Upper lobe of left lung (tissue), 6 donors: ENCODE measurements around the gene PPP3CA. TPM values are rescaled to one million over a fixed set of nuclear protein-coding genes. Genes with fewer than 3 reads are reported as not detected.

Source experiments
- ATAC-seq, 2 donors: fragments of 200-7000 bp; cut with Tn5 transposase; one replicate each; pipeline ENCODE4 v1.9.1; 2022; ENCODE audit warnings: mild to moderate bottlenecking in 2 of 2, moderate library complexity in 2 of 2; ENCODE audit not compliant: low FRiP score in 2 of 2
- DNase-seq, 2 donors: peaks; one replicate each; pipeline ENCODE4 v3.0.0-alpha.2; 2019 to 2020
- H3K27ac ChIP-seq, 4 donors: fragments of 200-600 bp; sonication (generic); one replicate each; pipeline ENCODE4 v1.5.1; 2016 to 2019
- H3K27me3 ChIP-seq, 4 donors: fragments of 200-600 bp; sonication (generic); one replicate each; pipeline ENCODE4 v1.5.1; 2017 to 2019
- H3K36me3 ChIP-seq, 4 donors: fragments of 200-600 bp; sonication (generic); one replicate each; pipeline ENCODE4 v1.5.1; 2016 to 2019
- H3K4me1 ChIP-seq, 4 donors: fragments of 200-600 bp; sonication (generic); one replicate each; pipeline ENCODE4 v1.5.1; 2018 to 2019
- H3K4me3 ChIP-seq, 4 donors: fragments of 200-600 bp; sonication (generic); one replicate each; pipeline ENCODE4 v1.5.1; 2017 to 2019; ENCODE audit warnings: mild to moderate bottlenecking in 2 of 4, moderate library complexity in 1 of 4
- H3K9me3 ChIP-seq, 4 donors: fragments of 200-600 bp; sonication (generic); one replicate each; pipeline ENCODE4 v1.5.1; 2018 to 2019
- EP300 ChIP-seq, 4 donors: sonication (generic); formaldehyde crosslinking; IDR thresholded peaks; one replicate each; pipeline ENCODE4 v1.5.1; 2017; ENCODE audit warnings: antibody characterized with exemption in 4 of 4, control low read depth in 2 of 4
- POLR2A ChIP-seq, 4 donors: fragments of 450-650 bp; IDR thresholded peaks; one replicate each; pipeline ENCODE4 v1.5.1; 2016 to 2017; ENCODE audit warnings: antibody characterized with exemption in 4 of 4, mild to moderate bottlenecking in 2 of 4
- POLR2AphosphoS5 ChIP-seq, 2 donors: sonication (generic); formaldehyde crosslinking; IDR thresholded peaks; one replicate each; pipeline ENCODE4 v1.5.1; 2017; ENCODE audit warnings: antibody characterized with exemption in 2 of 2
- WGBS, 2 donors: methylation state at CpG; one replicate each; pipeline ENCODE4 v1.1.5; 2017 to 2018; 5-methylcytosine and 5-hydroxymethylcytosine counted together
- total RNA-seq, 6 donors: library from RNA; depleted of rRNA in 4 of 6; stranded (reverse); fragments of >200 nt in 4 of 6; gene quantifications; one replicate each; pipeline versions ENCODE4 v1.1.0 to v1.2.1, GENCODE V29; 2016 to 2021
- TF ChIP-seq, protein P1 (sequence below), 6 experiments: fragments of 450-650 bp in 4 of 6; fragments of 200-600 bp in 2 of 6; sonication (generic) in 2 of 6; IDR thresholded peaks; one replicate each; pipeline ENCODE4 v1.5.1; 2016 to 2019; ENCODE audit warnings: antibody characterized with exemption in 6 of 6
- donor health status: DM: no; HTN: no; CAD: no; lungs with moderate emphysema.
- donor health status: DM: no; HTN: yes; CAD: no; lungs with severe emphysema.

Gene PPP3CA
- total RNA-seq, 6 donors from 2014 or later = 28.3 to 62.0 (median 50.0) TPM

DNA sequence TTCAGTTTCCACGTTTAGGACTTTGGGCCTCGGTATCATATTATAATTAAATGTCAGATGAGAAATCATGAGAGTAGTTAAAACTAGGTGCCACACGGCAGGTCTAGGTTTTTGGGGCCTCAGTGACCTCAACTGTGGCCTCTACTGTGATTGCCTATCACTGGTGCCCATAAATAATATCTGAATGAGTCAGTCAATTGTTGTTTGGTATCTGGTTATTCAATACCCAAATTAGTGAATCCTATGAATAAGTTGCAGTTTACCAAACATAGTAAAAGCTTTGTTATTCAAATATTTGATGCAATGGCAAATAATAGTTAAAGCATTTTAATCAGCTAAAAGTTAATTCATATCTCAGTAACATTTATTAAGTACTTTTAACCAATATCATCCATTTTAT is 188.8 kb downstream of the PPP3CA start:
- DNase-seq (no peak), ATAC-seq (no peak)
- TF ChIP-seq, protein P1, sequence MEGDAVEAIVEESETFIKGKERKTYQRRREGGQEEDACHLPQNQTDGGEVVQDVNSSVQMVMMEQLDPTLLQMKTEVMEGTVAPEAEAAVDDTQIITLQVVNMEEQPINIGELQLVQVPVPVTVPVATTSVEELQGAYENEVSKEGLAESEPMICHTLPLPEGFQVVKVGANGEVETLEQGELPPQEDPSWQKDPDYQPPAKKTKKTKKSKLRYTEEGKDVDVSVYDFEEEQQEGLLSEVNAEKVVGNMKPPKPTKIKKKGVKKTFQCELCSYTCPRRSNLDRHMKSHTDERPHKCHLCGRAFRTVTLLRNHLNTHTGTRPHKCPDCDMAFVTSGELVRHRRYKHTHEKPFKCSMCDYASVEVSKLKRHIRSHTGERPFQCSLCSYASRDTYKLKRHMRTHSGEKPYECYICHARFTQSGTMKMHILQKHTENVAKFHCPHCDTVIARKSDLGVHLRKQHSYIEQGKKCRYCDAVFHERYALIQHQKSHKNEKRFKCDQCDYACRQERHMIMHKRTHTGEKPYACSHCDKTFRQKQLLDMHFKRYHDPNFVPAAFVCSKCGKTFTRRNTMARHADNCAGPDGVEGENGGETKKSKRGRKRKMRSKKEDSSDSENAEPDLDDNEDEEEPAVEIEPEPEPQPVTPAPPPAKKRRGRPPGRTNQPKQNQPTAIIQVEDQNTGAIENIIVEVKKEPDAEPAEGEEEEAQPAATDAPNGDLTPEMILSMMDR (IDR thresholded peaks at IDR 0.05) = no peak
- TF ChIP-seq EP300 (IDR thresholded peaks at IDR 0.05) = no peak
- TF ChIP-seq POLR2A (IDR thresholded peaks at IDR 0.05) = no peak
- TF ChIP-seq POLR2AphosphoS5 (IDR thresholded peaks at IDR 0.05) = no peak
- 87 to 90% methylated on average over 3 of the region's 3 CpGs for WGBS, 2 donors
- no peaks in the 10 kb centered on the region for H3K27me3 ChIP-seq
- no peaks in the 10 kb centered on the region for H3K36me3 ChIP-seq
- H3K4me1 ChIP-seq = peaks cover 0 to 7% (median 3%) of the 10 kb centered on the region in 4 donors
- H3K27ac ChIP-seq = no peak overlapping the region
- H3K4me3 ChIP-seq = no peak overlapping the region
- no peaks in the 10 kb centered on the region for H3K9me3 ChIP-seq

DNA sequence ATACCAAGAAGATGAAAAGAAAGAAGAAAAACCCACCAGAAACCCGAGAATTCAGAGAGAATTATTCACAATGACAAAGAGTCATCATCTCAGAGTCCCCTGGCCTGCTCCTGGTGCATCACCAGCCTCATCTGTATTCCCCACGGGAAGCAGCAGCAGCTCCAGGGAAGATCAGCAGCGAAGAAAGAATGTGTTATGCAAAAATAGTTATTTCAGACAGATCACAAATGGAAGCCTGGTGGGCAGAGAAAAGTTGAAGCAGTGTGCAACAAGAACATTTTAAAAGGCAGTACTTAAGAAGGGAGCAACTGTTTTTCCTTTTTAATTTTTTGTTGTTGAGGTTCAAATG is 189.2 kb downstream of the PPP3CA start:
- DNase-seq = no peak
- Histone ChIP-seq H3K27me3 (no peaks in the 10 kb centered on the region), H3K4me1 (peaks cover 0 to 7% (median 1%) of the 10 kb centered on the region in 4 donors), H3K36me3 (no peaks in the 10 kb centered on the region), H3K27ac (no peak overlapping the region), H3K4me3 (no peak overlapping the region), H3K9me3 (no peaks in the 10 kb centered on the region)
- ATAC-seq = no peak
- 80 to 91% methylated on average over 3 of the region's 3 CpGs for WGBS, 2 donors
- TF ChIP-seq POLR2AphosphoS5 (IDR thresholded peaks at IDR 0.05) (no peak), EP300 (IDR thresholded peaks at IDR 0.05) (no peak), POLR2A (IDR thresholded peaks at IDR 0.05) (no peak)
- TF ChIP-seq, protein P1 (IDR thresholded peaks at IDR 0.05) = no peak

DNA sequence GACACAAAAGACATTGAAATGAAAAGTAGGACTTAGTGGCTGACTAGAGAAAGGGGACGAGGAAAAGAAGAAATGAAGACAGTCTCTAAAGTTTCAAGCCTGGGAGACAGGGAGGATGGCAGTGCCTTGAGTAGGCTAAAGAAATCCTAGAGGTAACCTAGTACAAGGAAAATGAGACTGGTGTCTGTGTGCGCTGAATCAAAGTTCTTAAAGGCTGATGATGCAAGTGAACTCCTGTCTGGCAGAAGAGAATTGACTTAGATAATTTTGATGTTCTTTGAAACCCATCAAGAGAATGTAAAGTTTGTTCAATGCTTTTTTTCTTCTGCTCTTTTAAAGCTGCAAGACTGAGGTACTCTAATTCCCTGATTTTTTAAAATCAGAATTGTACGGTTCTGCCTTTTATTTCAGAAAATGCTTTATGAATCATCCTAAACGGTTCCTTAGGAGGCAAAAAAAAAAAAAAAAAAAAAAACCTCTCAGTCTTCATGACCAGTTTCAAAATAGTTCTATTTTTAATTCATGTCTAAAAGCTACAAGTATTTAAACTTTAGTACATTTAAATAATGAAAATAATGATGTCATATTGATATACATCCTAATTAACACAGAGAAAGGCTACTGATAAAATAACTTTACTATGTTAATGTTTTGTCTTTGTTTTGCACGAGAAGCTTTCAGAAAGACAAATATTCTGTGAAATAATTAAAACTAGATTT is 189.8 kb downstream of the PPP3CA start:
- WGBS, 2 donors = 84 to 88% methylated on average over 5 of the region's 5 CpGs
- no peak for ATAC-seq
- Histone ChIP-seq H3K4me3 (no peak overlapping the region), H3K27me3 (no peaks in the 10 kb centered on the region), H3K36me3 (no peaks in the 10 kb centered on the region), H3K9me3 (no peaks in the 10 kb centered on the region), H3K27ac (no peak overlapping the region), H3K4me1 (peaks cover 0 to 7% (median 1%) of the 10 kb centered on the region in 4 donors)
- TF ChIP-seq POLR2A (IDR thresholded peaks at IDR 0.05) (no peak), POLR2AphosphoS5 (IDR thresholded peaks at IDR 0.05) (no peak), EP300 (IDR thresholded peaks at IDR 0.05) (no peak)
- TF ChIP-seq, protein P1 (IDR thresholded peaks at IDR 0.05) = no peak
- DNase-seq = no peak

DNA sequence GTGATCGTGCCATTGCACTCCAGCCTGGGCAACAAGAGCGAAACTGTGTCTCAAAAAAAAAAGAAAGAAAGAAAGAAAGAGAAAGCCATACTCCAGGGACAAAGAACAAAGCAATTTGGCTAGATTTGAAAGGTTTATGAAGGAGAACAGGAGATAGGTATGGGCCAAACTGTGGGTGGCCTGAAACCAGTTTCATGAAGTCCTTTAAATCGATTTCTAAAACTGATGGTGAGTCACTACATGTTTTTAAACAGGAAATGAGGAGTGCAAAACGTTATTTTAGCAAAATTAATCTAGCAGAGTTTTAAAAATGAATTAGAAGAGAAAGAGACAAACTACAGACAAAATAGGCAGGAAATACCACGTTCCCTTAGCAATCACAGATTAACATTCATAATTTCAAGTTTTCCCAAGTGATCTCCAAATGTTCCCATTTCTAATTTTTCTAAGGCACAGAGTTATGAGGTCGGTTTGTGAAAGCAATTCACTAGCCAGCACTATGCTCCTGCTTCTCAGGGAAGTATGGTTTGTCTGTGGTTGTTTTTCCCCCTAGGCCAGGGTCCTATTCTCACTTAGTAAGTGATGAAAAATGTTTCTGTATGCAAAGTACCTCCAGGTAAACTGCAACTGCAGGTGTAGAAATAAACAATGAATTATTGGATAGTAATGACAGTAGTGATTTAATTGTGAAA is 190.6 kb downstream of the PPP3CA start:
- WGBS, 2 donors = 75 to 80% methylated on average over 6 of the region's 6 CpGs
- Histone ChIP-seq H3K4me3 (no peak overlapping the region), H3K36me3 (no peaks in the 10 kb centered on the region), H3K9me3 (no peaks in the 10 kb centered on the region), H3K27ac (no peak overlapping the region), H3K27me3 (no peaks in the 10 kb centered on the region), H3K4me1 (peaks cover 0 to 7% (median 1%) of the 10 kb centered on the region in 4 donors)
- no peak for TF ChIP-seq POLR2A (IDR thresholded peaks at IDR 0.05)
- no peak for TF ChIP-seq EP300 (IDR thresholded peaks at IDR 0.05)
- TF ChIP-seq, protein P1 (IDR thresholded peaks at IDR 0.05) = no peak
- no peak for TF ChIP-seq POLR2AphosphoS5 (IDR thresholded peaks at IDR 0.05)
- no peak for ATAC-seq
- DNase-seq = no peak
